ENCODE data around the gene PIGH. TPM values are rescaled to one million over a fixed set of nuclear protein-coding genes. Genes with fewer than 3 reads are reported as not detected.
A peak's percentile ranks its signal among the peaks of the same experiment; 100 is the strongest.

Gene PIGH
- total RNA-seq, 1 experiment from 2014 or later = 9.4 TPM

DNA sequence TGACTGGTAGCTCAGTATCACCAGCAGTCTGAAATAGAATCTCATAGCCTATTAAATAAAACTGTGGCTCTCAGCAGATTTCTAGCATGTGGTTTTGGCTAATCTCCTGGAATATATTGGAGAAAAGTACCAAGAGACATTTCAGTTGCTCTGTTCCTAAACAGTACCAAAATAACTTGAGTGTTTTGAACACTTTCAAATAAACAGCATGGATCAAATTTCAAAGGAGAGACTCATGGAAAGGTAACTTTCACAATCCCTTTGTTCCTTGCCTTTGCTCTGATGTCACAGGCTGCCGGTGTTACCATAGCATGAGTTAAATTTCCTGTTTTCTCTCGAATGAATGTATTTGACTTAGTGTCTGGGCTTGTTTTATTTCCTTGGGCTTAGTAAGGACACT is 23.0 kb upstream of the PIGH start:
- DNase-seq = no peak
- peaks cover 5% of the 10 kb centered on the region for H3K23me2 ChIP-seq (ENCODE audit: insufficient read length, low read depth, low read length, poor library complexity, severe bottlenecking)
- WGBS (ENCODE audit: extremely low coverage, insufficient read length, low lambda C conversion rate) = no CpG with 5 or more reads among the region's 2 CpGs

More for the DNA sequence above, 23.0 kb upstream of the PIGH start:
- Histone ChIP-seq H3K18ac (ENCODE audit: insufficient read length, low read depth, low read length) (no peak overlapping the region), H2BK12ac (ENCODE audit: insufficient read length, low read depth, low read length) (no peak overlapping the region), H2AK5ac (ENCODE audit: insufficient read length, low read length) (no peak overlapping the region), H4K8ac (replicated peaks; ENCODE audit: insufficient read length, low read depth, low read length) (no peak overlapping the region), H4K5ac (ENCODE audit: insufficient read length, low read depth, low read length) (no peak overlapping the region), H2BK120ac (ENCODE audit: low read depth, low read length, poor library complexity, severe bottlenecking) (no peak overlapping the region), H3K9ac (ENCODE audit: extremely low read depth, insufficient read length, low read length) (no peak overlapping the region), H3K4ac (ENCODE audit: low read depth, low read length) (no peak overlapping the region), H2BK20ac (ENCODE audit: low read depth, low read length, poor library complexity, severe bottlenecking) (no peak overlapping the region), H3K56ac (ENCODE audit: insufficient read length, low read depth, low read length) (no peak overlapping the region), H3T11ph (ENCODE audit: low read length) (no peak overlapping the region), H3K9me3 (ENCODE audit: control insufficient read depth, low read depth, low read length) (no peaks in the 10 kb centered on the region), H3K79me2 (ENCODE audit: insufficient read depth, low read length) (no peaks in the 10 kb centered on the region), H2BK5ac (ENCODE audit: insufficient read length, low read length) (no peak overlapping the region), H4K20me1 (ENCODE audit: control insufficient read depth, insufficient read depth, insufficient read length) (no peaks in the 10 kb centered on the region), H4K91ac (ENCODE audit: insufficient read length, low read depth, low read length) (no peak overlapping the region), H3K27me3 (ENCODE audit: insufficient read depth, low read length) (no peaks in the 10 kb centered on the region), H3K79me1 (ENCODE audit: insufficient read depth, low read depth, low read length, poor library complexity, severe bottlenecking) (no peaks in the 10 kb centered on the region), H3K4me2 (ENCODE audit: insufficient read depth, insufficient read length, low read length) (peak overlapping the region; percentile 30), H2AFZ (ENCODE audit: low read length) (no peak overlapping the region), H3K27ac (ENCODE audit: insufficient read length, low read depth, low read length) (no peak overlapping the region), H3K23ac (ENCODE audit: insufficient read length, low read depth, low read length) (no peak overlapping the region), H2BK15ac (ENCODE audit: low read depth, low read length) (no peak overlapping the region), H3K14ac (ENCODE audit: insufficient read depth, low read length) (no peak overlapping the region), H3K4me1 (ENCODE audit: insufficient read depth, low read length) (no peaks in the 10 kb centered on the region; the same call in 1 of the 2 replicates)
- TF ChIP-seq, protein P1, sequence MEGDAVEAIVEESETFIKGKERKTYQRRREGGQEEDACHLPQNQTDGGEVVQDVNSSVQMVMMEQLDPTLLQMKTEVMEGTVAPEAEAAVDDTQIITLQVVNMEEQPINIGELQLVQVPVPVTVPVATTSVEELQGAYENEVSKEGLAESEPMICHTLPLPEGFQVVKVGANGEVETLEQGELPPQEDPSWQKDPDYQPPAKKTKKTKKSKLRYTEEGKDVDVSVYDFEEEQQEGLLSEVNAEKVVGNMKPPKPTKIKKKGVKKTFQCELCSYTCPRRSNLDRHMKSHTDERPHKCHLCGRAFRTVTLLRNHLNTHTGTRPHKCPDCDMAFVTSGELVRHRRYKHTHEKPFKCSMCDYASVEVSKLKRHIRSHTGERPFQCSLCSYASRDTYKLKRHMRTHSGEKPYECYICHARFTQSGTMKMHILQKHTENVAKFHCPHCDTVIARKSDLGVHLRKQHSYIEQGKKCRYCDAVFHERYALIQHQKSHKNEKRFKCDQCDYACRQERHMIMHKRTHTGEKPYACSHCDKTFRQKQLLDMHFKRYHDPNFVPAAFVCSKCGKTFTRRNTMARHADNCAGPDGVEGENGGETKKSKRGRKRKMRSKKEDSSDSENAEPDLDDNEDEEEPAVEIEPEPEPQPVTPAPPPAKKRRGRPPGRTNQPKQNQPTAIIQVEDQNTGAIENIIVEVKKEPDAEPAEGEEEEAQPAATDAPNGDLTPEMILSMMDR (conservative IDR thresholded peaks at IDR 0.05) = no peak
- H3K4me1 Mint-ChIP-seq = peaks cover 23 to 30% of the 10 kb centered on the region in 2 experiments
- no peak overlapping the region for H3K4me3 Mint-ChIP-seq
- H3K9me3 Mint-ChIP-seq = no peaks in the 10 kb centered on the region; a peak in 2 of 5 replicates
- peaks cover 14% of the 10 kb centered on the region for H3K27me3 Mint-ChIP-seq (ENCODE audit: low read depth)
- peak overlapping the region in 1 of 3 experiments; percentile 73; a peak in 1 of 7 replicates for H3K27ac Mint-ChIP-seq
- peaks cover 22 to 26% (median 23%) of the 10 kb centered on the region in 3 experiments for H3K36me3 Mint-ChIP-seq (ENCODE audit: insufficient read depth in 1 of 3, low read depth in 3 of 3)
